HEK293 (cell line): ENCODE data around the gene SLC31A1.

Source experiments
- BCL11A ChIP-seq: fragments of 450-650 bp; formaldehyde crosslinking; IDR thresholded peaks from 2 replicates; pipeline ENCODE4 v1.5.1; 2016; ENCODE audit warnings: low read depth, missing biosample characterization, missing genetic modification characterization
- CTCF ChIP-seq: fragments of 450-650 bp; formaldehyde crosslinking; IDR thresholded peaks from 2 replicates; pipeline ENCODE4 v1.5.1; 2016; ENCODE audit warnings: missing biosample characterization, missing genetic modification characterization
- HOXA7 ChIP-seq: sonication (generic); formaldehyde crosslinking; IDR thresholded peaks from 2 replicates; pipeline ENCODE4 v1.8.1; 2022; ENCODE audit warnings: missing genetic modification reagents, borderline replicate concordance
- IKZF3 ChIP-seq: fragments of 450-650 bp; IDR thresholded peaks from 2 replicates; pipeline ENCODE4 v1.5.0; 2018; ENCODE audit warnings: missing biosample characterization, mild to moderate bottlenecking, missing genetic modification characterization, moderate library complexity
- MEIS1 ChIP-seq: sonication (generic); formaldehyde crosslinking; IDR thresholded peaks from 2 replicates; pipeline ENCODE4 v1.8.1; 2022; ENCODE audit warnings: missing genetic modification reagents, mild to moderate bottlenecking, borderline replicate concordance
- ZBTB21 ChIP-seq: fragments of 450-650 bp; formaldehyde crosslinking; IDR thresholded peaks from 2 replicates; pipeline ENCODE4 v1.5.1; 2017; ENCODE audit warnings: missing biosample characterization, missing genetic modification characterization
- ZNF114 ChIP-seq: fragments of 450-650 bp; formaldehyde crosslinking; IDR thresholded peaks from 2 replicates; pipeline ENCODE4 v1.5.0; 2017; ENCODE audit warnings: missing biosample characterization, missing genetic modification characterization
- ZNF473 ChIP-seq: fragments of 450-650 bp; formaldehyde crosslinking; IDR thresholded peaks from 2 replicates; pipeline ENCODE4 v1.5.1; 2017; ENCODE audit warnings: missing biosample characterization, missing genetic modification characterization
- ZNF560 ChIP-seq: fragments of 450-650 bp; formaldehyde crosslinking; IDR thresholded peaks from 2 replicates; pipeline ENCODE4 v1.5.1; 2017; ENCODE audit warnings: missing biosample characterization, missing genetic modification characterization, borderline replicate concordance
- ZNF585B ChIP-seq: fragments of 450-650 bp; formaldehyde crosslinking; IDR thresholded peaks from 2 replicates; pipeline ENCODE4 v1.5.1; 2016; ENCODE audit warnings: missing biosample characterization, missing genetic modification characterization
- ZNF777 ChIP-seq: fragments of 450-650 bp; formaldehyde crosslinking; IDR thresholded peaks from 2 replicates; pipeline ENCODE4 v1.5.1; 2017; ENCODE audit warnings: missing biosample characterization, missing genetic modification characterization, borderline replicate concordance
- TF ChIP-seq, protein P1 (sequence below): fragments of 450-650 bp; formaldehyde crosslinking; IDR thresholded peaks from 2 replicates; pipeline ENCODE4 v1.5.1; 2016; ENCODE audit warnings: missing biosample characterization, missing genetic modification characterization
- TF ChIP-seq, protein P2 (sequence below): fragments of 450-650 bp; formaldehyde crosslinking; IDR thresholded peaks from 2 replicates; pipeline ENCODE4 v1.5.1; 2016; ENCODE audit warnings: missing biosample characterization, missing genetic modification characterization

- TF ChIP-seq BCL11A (no peak), HOXA7 (CRISPR knock-in tag) (no peak), ZNF777 (tag by site-specific recombination) (no peak), CTCF (no peak), MEIS1 (CRISPR knock-in tag) (no peak), ZBTB21 (tag by site-specific recombination) (no peak), ZNF473 (no peak), ZNF560 (tag by site-specific recombination) (no peak), ZNF585B (tag by site-specific recombination) (no peak), ZNF114 (tag by site-specific recombination) (no peak), IKZF3 (tag by site-specific recombination) (no peak)
- TF ChIP-seq, protein P1, sequence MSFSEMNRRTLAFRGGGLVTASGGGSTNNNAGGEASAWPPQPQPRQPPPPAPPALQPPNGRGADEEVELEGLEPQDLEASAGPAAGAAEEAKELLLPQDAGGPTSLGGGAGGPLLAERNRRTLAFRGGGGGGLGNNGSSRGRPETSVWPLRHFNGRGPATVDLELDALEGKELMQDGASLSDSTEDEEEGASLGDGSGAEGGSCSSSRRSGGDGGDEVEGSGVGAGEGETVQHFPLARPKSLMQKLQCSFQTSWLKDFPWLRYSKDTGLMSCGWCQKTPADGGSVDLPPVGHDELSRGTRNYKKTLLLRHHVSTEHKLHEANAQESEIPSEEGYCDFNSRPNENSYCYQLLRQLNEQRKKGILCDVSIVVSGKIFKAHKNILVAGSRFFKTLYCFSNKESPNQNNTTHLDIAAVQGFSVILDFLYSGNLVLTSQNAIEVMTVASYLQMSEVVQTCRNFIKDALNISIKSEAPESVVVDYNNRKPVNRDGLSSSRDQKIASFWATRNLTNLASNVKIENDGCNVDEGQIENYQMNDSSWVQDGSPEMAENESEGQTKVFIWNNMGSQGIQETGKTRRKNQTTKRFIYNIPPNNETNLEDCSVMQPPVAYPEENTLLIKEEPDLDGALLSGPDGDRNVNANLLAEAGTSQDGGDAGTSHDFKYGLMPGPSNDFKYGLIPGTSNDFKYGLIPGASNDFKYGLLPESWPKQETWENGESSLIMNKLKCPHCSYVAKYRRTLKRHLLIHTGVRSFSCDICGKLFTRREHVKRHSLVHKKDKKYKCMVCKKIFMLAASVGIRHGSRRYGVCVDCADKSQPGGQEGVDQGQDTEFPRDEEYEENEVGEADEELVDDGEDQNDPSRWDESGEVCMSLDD (tag by site-specific recombination) = no peak
- TF ChIP-seq, protein P2, sequence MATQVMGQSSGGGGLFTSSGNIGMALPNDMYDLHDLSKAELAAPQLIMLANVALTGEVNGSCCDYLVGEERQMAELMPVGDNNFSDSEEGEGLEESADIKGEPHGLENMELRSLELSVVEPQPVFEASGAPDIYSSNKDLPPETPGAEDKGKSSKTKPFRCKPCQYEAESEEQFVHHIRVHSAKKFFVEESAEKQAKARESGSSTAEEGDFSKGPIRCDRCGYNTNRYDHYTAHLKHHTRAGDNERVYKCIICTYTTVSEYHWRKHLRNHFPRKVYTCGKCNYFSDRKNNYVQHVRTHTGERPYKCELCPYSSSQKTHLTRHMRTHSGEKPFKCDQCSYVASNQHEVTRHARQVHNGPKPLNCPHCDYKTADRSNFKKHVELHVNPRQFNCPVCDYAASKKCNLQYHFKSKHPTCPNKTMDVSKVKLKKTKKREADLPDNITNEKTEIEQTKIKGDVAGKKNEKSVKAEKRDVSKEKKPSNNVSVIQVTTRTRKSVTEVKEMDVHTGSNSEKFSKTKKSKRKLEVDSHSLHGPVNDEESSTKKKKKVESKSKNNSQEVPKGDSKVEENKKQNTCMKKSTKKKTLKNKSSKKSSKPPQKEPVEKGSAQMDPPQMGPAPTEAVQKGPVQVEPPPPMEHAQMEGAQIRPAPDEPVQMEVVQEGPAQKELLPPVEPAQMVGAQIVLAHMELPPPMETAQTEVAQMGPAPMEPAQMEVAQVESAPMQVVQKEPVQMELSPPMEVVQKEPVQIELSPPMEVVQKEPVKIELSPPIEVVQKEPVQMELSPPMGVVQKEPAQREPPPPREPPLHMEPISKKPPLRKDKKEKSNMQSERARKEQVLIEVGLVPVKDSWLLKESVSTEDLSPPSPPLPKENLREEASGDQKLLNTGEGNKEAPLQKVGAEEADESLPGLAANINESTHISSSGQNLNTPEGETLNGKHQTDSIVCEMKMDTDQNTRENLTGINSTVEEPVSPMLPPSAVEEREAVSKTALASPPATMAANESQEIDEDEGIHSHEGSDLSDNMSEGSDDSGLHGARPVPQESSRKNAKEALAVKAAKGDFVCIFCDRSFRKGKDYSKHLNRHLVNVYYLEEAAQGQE (tag by site-specific recombination) = no peak
These were observed 28.9 kb upstream of the SLC31A1 start for GRCh38 chr9:113192455-113192854.
